WTC11 (cell line): ENCODE measurements around the gene MED26. TPM values are rescaled to one million over a fixed set of nuclear protein-coding genes. Genes with fewer than 3 reads are reported as not detected.
A peak's percentile ranks its signal among the peaks of the same experiment; 100 is the strongest.

Experiments
- ATAC-seq: fragments of 200-7000 bp; cut with Tn5 transposase; 2 replicates; pipeline ENCODE4 v1.10.0; 2021; ENCODE audit warnings: mild to moderate bottlenecking, moderate library complexity
- CTCF ChIA-PET: fragments of 300-600 bp; sonication (Branson Sonifier 250); formaldehyde crosslinking; loops from one replicate; lab custom pipeline; 2021; ENCODE audit warnings: antibody characterized with exemption; lab: Charles Lee
- POLR2A ChIA-PET: fragments of 350-600 bp; sonication (Branson Sonifier 250); formaldehyde crosslinking; loops from one replicate; lab custom pipeline; 2021; ENCODE audit warnings: antibody characterized with exemption; lab: Charles Lee
- DNase-seq: peaks from one replicate; pipeline ENCODE4 v3.0.0; 2021; ENCODE audit warnings: low spot score
- H3K27ac Mint-ChIP-seq: 2 replicates; pipeline ENCODE4 v1.8.0; 2021; ENCODE audit warnings: mixed read lengths
- H3K27me3 Mint-ChIP-seq: 2 replicates; pipeline ENCODE4 v1.8.0; 2021; ENCODE audit warnings: low read depth, mild to moderate bottlenecking, moderate library complexity, mixed read lengths
- H3K36me3 Mint-ChIP-seq: 2 replicates; pipeline ENCODE4 v1.8.0; 2021; ENCODE audit warnings: mixed read lengths
- H3K4me1 Mint-ChIP-seq: 2 replicates; pipeline ENCODE4 v1.8.0; 2022; ENCODE audit warnings: mixed read lengths
- H3K4me3 Mint-ChIP-seq: 2 replicates; pipeline ENCODE4 v1.8.0; 2021; ENCODE audit warnings: mild to moderate bottlenecking, moderate library complexity, mixed read lengths
- H3K9me3 Mint-ChIP-seq: 2 replicates; pipeline ENCODE4 v1.8.0; 2021; ENCODE audit warnings: mixed read lengths
- ARID4B ChIP-seq: sonication (generic); formaldehyde crosslinking; IDR thresholded peaks from 2 replicates; pipeline ENCODE4 v1.8.0; 2023; ENCODE audit warnings: missing genetic modification reagents, mild to moderate bottlenecking, borderline replicate concordance
- ATF1 ChIP-seq: sonication (generic); formaldehyde crosslinking; IDR thresholded peaks from 2 replicates; pipeline ENCODE4 v1.8.1; 2023; ENCODE audit warnings: mild to moderate bottlenecking, moderate library complexity, missing genetic modification reagents
- ATF6 ChIP-seq: sonication (generic); formaldehyde crosslinking; IDR thresholded peaks from 2 replicates; pipeline ENCODE4 v1.8.1; 2023; ENCODE audit warnings: mild to moderate bottlenecking, missing genetic modification reagents
- CDX4 ChIP-seq: fragments of 250-450 bp; sonication (Bioruptor Pico); IDR thresholded peaks from 2 replicates; pipeline ENCODE4 v1.9.0; 2021; ENCODE audit warnings: moderate library complexity, mild to moderate bottlenecking, inconsistent platforms, borderline replicate concordance
- ERG ChIP-seq: fragments of 250-450 bp; sonication (Bioruptor Pico); IDR thresholded peaks from 2 replicates; pipeline ENCODE4 v1.8.0; 2021; ENCODE audit warnings: mild to moderate bottlenecking
- ETV6 ChIP-seq: sonication (generic); formaldehyde crosslinking; IDR thresholded peaks from 2 replicates; pipeline ENCODE4 v1.8.1; 2022; ENCODE audit warnings: mild to moderate bottlenecking, missing genetic modification reagents
- FOXK1 ChIP-seq: sonication (generic); formaldehyde crosslinking; IDR thresholded peaks from 2 replicates; pipeline ENCODE4 v1.8.0; 2022; ENCODE audit warnings: mild to moderate bottlenecking, moderate library complexity, missing genetic modification reagents
- FOXP1 ChIP-seq: sonication (generic); formaldehyde crosslinking; IDR thresholded peaks from 2 replicates; pipeline ENCODE4 v1.8.0; 2022; ENCODE audit warnings: missing genetic modification reagents, mild to moderate bottlenecking, moderate library complexity, borderline replicate concordance
- HMGA2 ChIP-seq: fragments of 250-450 bp; sonication (Bioruptor Pico); IDR thresholded peaks from 2 replicates; pipeline ENCODE4 v1.4.0; 2021; ENCODE audit warnings: mild to moderate bottlenecking, moderate library complexity
- JAZF1 ChIP-seq: fragments of 250-450 bp; sonication (Bioruptor Pico); IDR thresholded peaks from 2 replicates; pipeline ENCODE4 v1.9.0; 2021; ENCODE audit warnings: moderate library complexity, mild to moderate bottlenecking, inconsistent platforms
- JUN ChIP-seq: sonication (generic); formaldehyde crosslinking; IDR thresholded peaks from 2 replicates; pipeline ENCODE4 v1.8.0; 2023; ENCODE audit warnings: mild to moderate bottlenecking, missing genetic modification reagents
- KAT7 ChIP-seq: sonication (generic); formaldehyde crosslinking; IDR thresholded peaks from 2 replicates; pipeline ENCODE4 v1.8.1; 2023; ENCODE audit warnings: missing genetic modification reagents, mild to moderate bottlenecking, borderline replicate concordance
- MAX ChIP-seq: sonication (generic); formaldehyde crosslinking; IDR thresholded peaks from 2 replicates; pipeline ENCODE4 v1.8.0; 2022; ENCODE audit warnings: mild to moderate bottlenecking, missing genetic modification reagents
- MYBL2 ChIP-seq: sonication (generic); formaldehyde crosslinking; IDR thresholded peaks from 2 replicates; pipeline ENCODE4 v1.8.1; 2023; ENCODE audit warnings: mild to moderate bottlenecking, moderate library complexity, missing genetic modification reagents
- NR1H2 ChIP-seq: sonication (generic); formaldehyde crosslinking; IDR thresholded peaks from 2 replicates; pipeline ENCODE4 v1.9.0; 2021; ENCODE audit warnings: mild to moderate bottlenecking, moderate library complexity, missing genetic modification reagents
- PREB ChIP-seq: sonication (generic); formaldehyde crosslinking; IDR thresholded peaks from 2 replicates; pipeline ENCODE4 v1.8.1; 2022; ENCODE audit warnings: mild to moderate bottlenecking, missing genetic modification reagents, moderate library complexity, borderline replicate concordance
- SP1 ChIP-seq: sonication (generic); formaldehyde crosslinking; conservative IDR thresholded peaks from 2 replicates; pipeline ENCODE4 v1.8.1; 2022; ENCODE audit warnings: missing genetic modification reagents
- TEAD1 ChIP-seq: sonication (generic); formaldehyde crosslinking; IDR thresholded peaks from 2 replicates; pipeline ENCODE4 v1.8.0; 2022; ENCODE audit warnings: mild to moderate bottlenecking, missing genetic modification reagents
- USF2 ChIP-seq: sonication (generic); formaldehyde crosslinking; IDR thresholded peaks from 2 replicates; pipeline ENCODE4 v1.8.1; 2023; ENCODE audit warnings: mild to moderate bottlenecking, missing genetic modification reagents, moderate library complexity
- ZBTB43 ChIP-seq: sonication (generic); formaldehyde crosslinking; IDR thresholded peaks from 2 replicates; pipeline ENCODE4 v1.8.1; 2023; ENCODE audit warnings: mild to moderate bottlenecking, missing genetic modification reagents
- ZNF219 ChIP-seq: sonication (generic); formaldehyde crosslinking; IDR thresholded peaks from 2 replicates; pipeline ENCODE4 v1.8.0; 2023; ENCODE audit warnings: missing genetic modification reagents, mild to moderate bottlenecking, borderline replicate concordance
- ZNF317 ChIP-seq: sonication (generic); formaldehyde crosslinking; IDR thresholded peaks from 2 replicates; pipeline ENCODE4 v1.8.1; 2023; ENCODE audit warnings: low read depth, mild to moderate bottlenecking, moderate library complexity, missing genetic modification reagents, borderline replicate concordance
- ZNF671 ChIP-seq: fragments of 250-450 bp; sonication (Bioruptor Pico); IDR thresholded peaks from 2 replicates; pipeline ENCODE4 v1.8.0; 2021; ENCODE audit warnings: mild to moderate bottlenecking
- total RNA-seq: library from RNA; stranded (reverse); gene quantifications from 3 replicates; pipeline ENCODE4 v1.2.3, GENCODE V29; 2021

MED26 gene
- total RNA-seq, 1 experiment from 2014 or later, result 14.2 TPM

- TF ChIP-seq ZNF317 (no peak), ZNF671 (no peak), JUN (CRISPR knock-in tag) (no peak), ERG (CRISPR knock-in tag) (no peak), JAZF1 (no peak), ZNF219 (CRISPR knock-in tag) (no peak), ZBTB43 (CRISPR knock-in tag) (no peak)
These were observed 54.7 kb downstream of the MED26 start (continued) for GRCh38 chr19:16573296-16573695.

- Mint-ChIP-seq H3K27me3 (no peaks in the 10 kb centered on the region), H3K27ac (peak within 1 kb of the TSS; percentile 99), H3K4me1 (peaks cover 16% of the 10 kb centered on the region), H3K4me3 (peak within 1 kb of the TSS; percentile 99), H3K9me3 (no peaks in the 10 kb centered on the region), H3K36me3 (peaks cover 19% of the 10 kb centered on the region)
- peak; percentile 94 for ATAC-seq
- POLR2A ChIA-PET, result interaction anchor here (0.5 to 1.7 kb wide), 3 partner anchors 12 to 237 kb away, joined by 3 to 6 read pairs (median 3); no protein-coding TSS in a partner anchor
- peak; percentile 95 for DNase-seq
- CTCF ChIA-PET, result interaction anchor here (1.0 to 2.3 kb wide), 4 partner anchors 12 to 186 kb away, joined by 3 to 7 read pairs (median 4); no protein-coding TSS in a partner anchor
- peak; percentile 64 for TF ChIP-seq FOXP1 (CRISPR knock-in tag)
- TF ChIP-seq ARID4B (CRISPR knock-in tag), result peak; percentile 74; the same call in 1 of the 2 replicates
- peak; percentile 97 for TF ChIP-seq SP1
- peak; percentile 31; the same call in 1 of the 2 replicates for TF ChIP-seq TEAD1 (CRISPR knock-in tag)
- TF ChIP-seq ATF1 (CRISPR knock-in tag), result peak; percentile 37; the same call in 1 of the 2 replicates
- peak; percentile 28; the same call in 1 of the 2 replicates for TF ChIP-seq MAX (CRISPR knock-in tag)
- TF ChIP-seq CDX4 (CRISPR knock-in tag), result no peak
- 0 out of 2 replicates have a peak, but pooled peaks have one; percentile 30 for TF ChIP-seq ATF6 (CRISPR knock-in tag)
- peak; percentile 95 for TF ChIP-seq FOXK1 (CRISPR knock-in tag)
- no peak; the same call in 1 of the 2 replicates for TF ChIP-seq KAT7 (CRISPR knock-in tag)
- TF ChIP-seq PREB, result no peak
- 0 out of 2 replicates have a peak, but pooled peaks have one; percentile 10 for TF ChIP-seq HMGA2
- TF ChIP-seq NR1H2 (CRISPR knock-in tag), result no peak
- peak; percentile 75; the same call in 1 of the 2 replicates for TF ChIP-seq MYBL2 (CRISPR knock-in tag)
- peak; percentile 86; the same call in 1 of the 2 replicates for TF ChIP-seq ETV6 (CRISPR knock-in tag)
- TF ChIP-seq USF2, result peak; percentile 65
These were observed 55.4 kb downstream of the MED26 start, which contains the start of gene SLC35E1 for GRCh38 chr19:16572332-16573211. Gene SLC35E1, minus strand, starts transcription at chr19:16572415. Its CDS starts 51 bp downstream, at chr19:16572364.
